Endometrium (tissue), 2 donors: ENCODE measurements around the gene TRMT1.
"Not testable (repeated sequence)": the region's sequence is repeated elsewhere in the genome, so short reads cannot be mapped to it uniquely, and the experiment has no call there.

ENCODE experiments used
- FAIRE-seq: peaks from 2 replicates; lab custom pipeline; 2012; peaks lifted over from hg19 to GRCh38; lab: Jason Lieb, UNC
- donor health status: control.
- donor health status: control.

The TRMT1 gene

DNA sequence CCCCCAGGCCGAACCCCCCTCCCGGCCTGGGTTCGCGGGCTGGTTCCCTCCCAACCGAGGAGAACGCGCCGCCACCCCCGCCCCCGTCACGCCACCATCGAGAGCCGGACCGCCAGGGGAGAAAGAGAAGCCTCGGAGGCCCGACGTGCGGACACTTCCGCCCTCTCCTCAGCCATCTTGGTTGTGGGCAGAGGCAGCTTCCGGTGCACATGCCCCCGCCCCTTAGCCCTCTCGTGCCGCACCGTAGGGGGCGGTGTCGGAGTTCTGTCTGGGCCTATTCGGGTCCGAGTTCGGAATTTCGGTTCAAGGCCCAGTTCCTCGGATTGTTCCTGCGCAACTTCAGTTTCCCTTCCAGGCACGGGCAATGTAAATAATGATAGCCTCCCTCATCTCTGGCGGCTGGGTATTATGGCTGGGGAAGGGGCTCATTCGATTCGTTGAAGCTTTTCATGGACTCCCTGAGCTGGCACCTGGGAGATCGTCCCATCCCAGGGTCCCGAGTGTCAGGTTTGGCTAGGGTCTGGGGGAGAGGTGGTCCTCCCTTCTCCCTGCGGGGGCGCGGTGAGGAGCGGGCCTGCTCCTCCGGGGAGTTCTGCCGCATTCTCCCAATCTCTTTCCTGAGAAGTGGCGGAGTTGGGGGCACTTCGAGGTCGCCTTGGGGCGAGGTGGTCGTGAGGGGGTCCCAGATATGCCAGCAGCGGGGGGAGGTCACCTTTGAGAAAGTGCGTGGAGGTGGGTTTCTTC lies 33.8 kb upstream of the TRMT1 start, which contains the start of the genes IER2 and STX10:
Gene IER2 (plus strand): TSS at position 225 of the 744 bp plus-strand sequence. CDS start 2,776 bp downstream, outside the sequence.
Gene STX10 (minus strand): TSS at position 189 of the 744 bp plus-strand sequence. CDS start 202 bp downstream, outside the sequence.
- FAIRE-seq = no peak

- FAIRE-seq = no peak
These were observed 33.2 kb upstream of the TRMT1 start for GRCh38 chr19:13149628-13150186.

GRCh38 chr19:13149173-13149627 lies 32.7 kb upstream of the TRMT1 start:
- FAIRE-seq = not testable (repeated sequence)

- FAIRE-seq = no peak
These were observed 30.4 kb upstream of the TRMT1 start for GRCh38 chr19:13146763-13147563.

DNA sequence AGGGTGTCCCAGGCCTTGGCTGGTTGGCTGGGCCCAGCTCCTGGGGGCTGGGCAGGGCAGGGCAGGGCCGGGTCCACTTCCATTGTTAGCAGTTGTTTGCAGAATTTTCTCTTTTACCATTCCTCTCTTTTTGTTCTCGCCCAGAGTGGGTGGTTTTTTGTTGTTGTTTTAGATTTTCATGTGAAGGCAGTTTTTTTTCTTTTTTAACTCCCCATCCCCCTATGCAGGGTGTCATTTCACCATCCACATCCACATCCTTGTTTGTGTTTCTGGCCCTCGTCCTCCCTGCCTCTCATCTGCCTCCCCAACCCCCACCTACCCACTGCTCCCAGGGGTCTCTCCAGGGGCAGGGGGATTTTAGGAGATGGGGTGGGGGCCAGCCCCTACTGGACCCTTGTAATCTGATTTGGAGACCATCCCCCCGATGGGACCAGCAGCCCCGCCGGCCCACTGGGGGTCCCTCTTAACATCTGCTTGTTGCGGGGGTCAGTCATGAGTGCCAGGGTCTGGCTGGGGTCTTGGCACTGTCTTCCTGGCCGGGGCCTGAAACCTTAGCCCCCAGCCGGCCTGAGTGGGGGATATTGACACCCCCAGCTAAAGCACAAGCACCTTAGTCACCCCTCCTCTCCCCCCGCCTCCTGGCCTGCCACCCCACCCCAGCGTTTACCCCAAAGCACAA lies 23.2 kb upstream of the TRMT1 start:
- no peak for FAIRE-seq

DNA sequence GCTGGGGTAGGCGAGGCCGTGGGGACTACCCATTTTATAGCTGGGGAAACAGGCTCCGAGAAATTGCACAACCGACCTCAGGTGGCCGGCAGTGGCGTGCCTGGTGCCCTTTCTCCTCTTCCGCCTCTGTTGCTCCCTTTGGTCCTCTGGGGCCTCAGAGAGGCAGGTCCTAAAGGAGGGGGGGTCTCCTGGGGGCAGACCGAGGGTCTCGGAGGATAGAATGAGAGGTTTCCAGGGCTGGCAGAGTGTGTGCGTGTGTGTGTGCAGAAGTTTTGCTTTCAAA lies 22.3 kb upstream of the TRMT1 start:
- FAIRE-seq = no peak

- FAIRE-seq = no peak
These were observed 21.8 kb upstream of the TRMT1 start for GRCh38 chr19:13138171-13138915.

GRCh38 chr19:13137290-13137794 lies 20.8 kb upstream of the TRMT1 start:
- no peak for FAIRE-seq

GRCh38 chr19:13135068-13136062 lies 18.8 kb upstream of the TRMT1 start:
- no peak for FAIRE-seq

- no peak for FAIRE-seq
These were observed 18.1 kb upstream of the TRMT1 start for GRCh38 chr19:13134626-13135025.

GRCh38 chr19:13133241-13133870 lies 16.8 kb upstream of the TRMT1 start:
- no peak for FAIRE-seq

DNA sequence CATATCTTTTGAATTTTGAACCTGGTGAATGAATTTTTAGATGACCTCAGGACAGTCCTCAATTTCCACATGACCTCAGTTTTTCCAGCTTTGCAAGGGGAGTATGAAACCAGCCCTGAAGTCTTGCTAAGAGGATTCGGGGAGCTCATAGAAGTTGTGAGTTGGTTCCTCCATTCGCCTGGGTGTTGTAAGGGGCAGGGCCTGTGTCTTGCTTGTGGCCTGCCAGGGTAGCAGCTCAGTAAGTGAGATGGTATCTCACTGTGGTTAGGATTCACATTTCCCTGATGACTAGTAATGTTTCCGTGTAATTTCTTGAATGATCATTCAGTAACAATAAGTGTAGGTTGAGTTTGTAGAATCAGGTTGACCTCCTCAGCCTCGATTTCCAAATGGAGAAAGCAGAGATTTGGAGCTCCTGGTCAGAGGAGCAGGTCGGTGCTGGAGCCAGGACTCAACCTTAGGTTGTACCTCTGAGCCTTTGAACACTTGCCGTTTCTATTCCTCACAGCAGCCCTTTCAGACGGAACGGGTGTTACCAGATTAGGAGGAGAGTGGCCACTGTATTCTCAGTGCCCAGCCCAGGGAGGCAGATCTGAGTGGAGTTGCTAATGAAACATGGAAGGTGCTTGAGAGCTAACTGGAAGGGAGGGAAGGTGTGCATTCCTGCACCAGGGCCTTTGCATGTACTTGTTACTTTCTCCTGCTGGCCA lies 16.1 kb upstream of the TRMT1 start:
- FAIRE-seq = no peak

DNA sequence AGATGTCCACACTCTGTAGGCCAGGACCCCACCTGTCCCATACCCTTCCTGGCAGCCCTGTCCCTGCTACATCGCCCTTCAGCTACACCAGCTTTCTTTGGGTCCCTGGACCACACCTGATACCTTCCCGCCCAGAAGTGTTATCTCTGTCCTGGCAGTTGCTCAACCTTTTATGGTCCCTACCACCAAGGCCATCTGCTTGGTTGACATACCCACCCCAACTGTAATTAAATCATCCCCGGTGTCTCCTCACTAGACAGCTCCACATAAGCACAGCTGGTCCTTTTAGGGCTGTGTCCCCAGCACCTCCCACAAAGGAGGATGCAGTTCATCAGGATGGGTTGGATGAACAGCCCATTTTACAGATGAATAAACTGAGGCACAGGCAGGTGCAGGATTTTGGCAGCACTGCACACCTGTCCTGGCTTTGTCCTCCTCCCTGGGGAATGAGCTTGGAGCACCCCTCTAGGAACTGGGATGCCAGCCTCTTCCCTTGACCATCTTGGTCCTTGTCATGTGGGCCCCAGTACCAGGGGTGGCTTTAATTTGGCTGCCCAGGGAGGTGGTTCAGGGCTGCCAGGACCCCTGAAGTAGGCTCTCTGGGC lies 14.4 kb upstream of the TRMT1 start:
- FAIRE-seq = no peak

GRCh38 chr19:13129384-13129783 lies 12.8 kb upstream of the TRMT1 start:
- FAIRE-seq = no peak

GRCh38 chr19:13128583-13128982 lies 12.0 kb upstream of the TRMT1 start:
- FAIRE-seq = no peak

- FAIRE-seq = no peak
These were observed 11.5 kb upstream of the TRMT1 start for GRCh38 chr19:13127811-13128575.

DNA sequence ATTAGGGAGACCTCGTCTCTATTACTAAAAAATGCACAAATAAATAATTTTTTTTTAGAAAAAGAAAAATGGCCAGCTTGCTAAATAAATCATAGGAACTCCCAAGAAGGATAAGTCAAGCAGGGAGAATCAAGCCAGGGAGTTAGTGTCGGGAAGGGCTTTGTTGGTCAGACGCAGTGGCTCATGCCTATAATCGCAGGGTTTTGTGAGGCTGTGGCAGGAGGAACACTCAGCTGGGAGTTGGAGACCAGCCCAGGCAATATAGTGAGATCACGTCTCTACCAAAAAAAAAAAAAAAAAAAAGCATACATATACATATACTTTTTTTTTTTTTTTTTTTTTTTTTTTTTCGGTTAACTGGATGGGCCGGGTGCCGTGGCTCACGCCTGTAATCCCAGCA lies 10.5 kb upstream of the TRMT1 start:
- FAIRE-seq = no peak
